ENCODE measurements around the gene PLXDC1.
"Not testable (repeated sequence)": the region's sequence is repeated elsewhere in the genome, so short reads cannot be mapped to it uniquely, and the experiment has no call there.

- TF ChIP-seq CTCF (tag by site-specific recombination; IDR thresholded peaks at IDR 0.05); ZFP3 (tag by site-specific recombination; IDR thresholded peaks at IDR 0.05; ENCODE audit: low read depth); ZSCAN18 (tag by site-specific recombination; IDR thresholded peaks at IDR 0.05); KLF9 (tag by site-specific recombination; IDR thresholded peaks at IDR 0.05; ENCODE audit: low read depth); ZBTB49 (tag by site-specific recombination; IDR thresholded peaks at IDR 0.05; ENCODE audit: low read depth); ZNF629 (tag by site-specific recombination; IDR thresholded peaks at IDR 0.05); PATZ1 (tag by site-specific recombination; IDR thresholded peaks at IDR 0.05); HIC1 (tag by site-specific recombination; IDR thresholded peaks at IDR 0.05); REST (tag by site-specific recombination; IDR thresholded peaks at IDR 0.05); ZNF311 (tag by site-specific recombination; IDR thresholded peaks at IDR 0.05; ENCODE audit: borderline replicate concordance): not testable (repeated sequence)
Observed at GRCh38 chr17:39052423-39052822, 99.0 kb downstream of the PLXDC1 start.
